ENCODE data around the gene HDLBP.

DNA sequence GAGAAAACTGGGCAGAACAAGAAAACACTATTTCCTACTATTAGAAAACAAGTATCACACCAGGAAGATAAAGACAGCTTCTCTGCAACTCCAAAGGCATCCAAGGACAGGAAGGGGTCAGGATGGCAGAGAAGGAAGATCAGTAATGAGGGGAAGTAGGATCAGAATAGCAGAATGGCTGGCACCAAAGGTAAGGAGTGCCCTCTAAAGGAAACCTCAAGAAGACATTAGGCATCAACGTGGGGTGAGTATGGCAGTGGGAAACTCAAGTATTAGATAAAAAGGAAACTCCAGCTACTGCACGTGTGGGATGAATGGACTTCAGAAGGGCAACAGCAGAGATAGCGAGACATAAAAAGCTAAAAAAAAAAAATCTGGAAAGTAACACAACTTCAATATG lies 25.9 kb downstream of the HDLBP start:
- TF ChIP-seq, protein P1, sequence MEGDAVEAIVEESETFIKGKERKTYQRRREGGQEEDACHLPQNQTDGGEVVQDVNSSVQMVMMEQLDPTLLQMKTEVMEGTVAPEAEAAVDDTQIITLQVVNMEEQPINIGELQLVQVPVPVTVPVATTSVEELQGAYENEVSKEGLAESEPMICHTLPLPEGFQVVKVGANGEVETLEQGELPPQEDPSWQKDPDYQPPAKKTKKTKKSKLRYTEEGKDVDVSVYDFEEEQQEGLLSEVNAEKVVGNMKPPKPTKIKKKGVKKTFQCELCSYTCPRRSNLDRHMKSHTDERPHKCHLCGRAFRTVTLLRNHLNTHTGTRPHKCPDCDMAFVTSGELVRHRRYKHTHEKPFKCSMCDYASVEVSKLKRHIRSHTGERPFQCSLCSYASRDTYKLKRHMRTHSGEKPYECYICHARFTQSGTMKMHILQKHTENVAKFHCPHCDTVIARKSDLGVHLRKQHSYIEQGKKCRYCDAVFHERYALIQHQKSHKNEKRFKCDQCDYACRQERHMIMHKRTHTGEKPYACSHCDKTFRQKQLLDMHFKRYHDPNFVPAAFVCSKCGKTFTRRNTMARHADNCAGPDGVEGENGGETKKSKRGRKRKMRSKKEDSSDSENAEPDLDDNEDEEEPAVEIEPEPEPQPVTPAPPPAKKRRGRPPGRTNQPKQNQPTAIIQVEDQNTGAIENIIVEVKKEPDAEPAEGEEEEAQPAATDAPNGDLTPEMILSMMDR (IDR thresholded peaks at IDR 0.05): no peak
- no peak for TF ChIP-seq EP300 (IDR thresholded peaks at IDR 0.05)
- no peak for TF ChIP-seq POLR2A (IDR thresholded peaks at IDR 0.05)

All from tibial nerve (tissue), 4 donors.